RWPE2 (cell line): Measurements from ENCODE around the gene RBM47.

Source experiments
- ATAC-seq: fragments of 200-7000 bp; cut with Tn5 transposase; 3 replicates; pipeline ENCODE4 v1.9.1; 2021; ENCODE audit warnings: low read depth
- DNase-seq: peaks from one replicate; pipeline ENCODE4 v3.0.0-alpha.2; 2020; ENCODE audit warnings: low spot score
- H3K27ac ChIP-seq: fragments of 450-650 bp; 2 replicates; pipeline ENCODE4 v1.5.1; 2017; ENCODE audit warnings: mild to moderate bottlenecking; ENCODE audit not compliant: poor library complexity, severe bottlenecking
- H3K27me3 ChIP-seq: fragments of 250-450 bp; sonication (Bioruptor Pico); 2 replicates; pipeline ENCODE4 v1.5.1; 2021; ENCODE audit warnings: mild to moderate bottlenecking, moderate library complexity; ENCODE audit not compliant: insufficient read depth, poor library complexity, severe bottlenecking
- H3K36me3 ChIP-seq: fragments of 250-450 bp; sonication (Bioruptor Pico); 2 replicates; pipeline ENCODE4 v1.5.1; 2020; ENCODE audit warnings: low read depth, mild to moderate bottlenecking, moderate library complexity
- H3K4me1 ChIP-seq: fragments of 250-450 bp; sonication (Bioruptor Pico); 2 replicates; pipeline ENCODE4 v1.5.1; 2021; ENCODE audit warnings: mild to moderate bottlenecking, moderate library complexity; ENCODE audit not compliant: insufficient read depth, poor library complexity, severe bottlenecking
- H3K4me3 ChIP-seq: fragments of 250-450 bp; sonication (Bioruptor Pico); 2 replicates; pipeline ENCODE4 v1.5.1; 2021; ENCODE audit warnings: mild to moderate bottlenecking, moderate library complexity; ENCODE audit not compliant: severe bottlenecking
- H3K9me3 ChIP-seq: fragments of 250-450 bp; sonication (Bioruptor Pico); 2 replicates; pipeline ENCODE4 v1.5.1; 2021; ENCODE audit warnings: mild to moderate bottlenecking, moderate library complexity; ENCODE audit not compliant: severe bottlenecking
- TF ChIP-seq, protein P1 (sequence below): fragments of 450-650 bp; IDR thresholded peaks from one replicate; pipeline ENCODE4 v1.5.1; 2017; ENCODE audit warnings: mild to moderate bottlenecking, moderate library complexity; ENCODE audit not compliant: poor library complexity, severe bottlenecking

The RBM47 gene

GRCh38 chr4:40462326-40462725 is 167.3 kb downstream of the RBM47 start:
- Histone ChIP-seq H3K36me3 (no peaks in the 10 kb centered on the region), H3K4me1 (peaks cover 4% of the 10 kb centered on the region), H3K4me3 (no peak overlapping the region), H3K9me3 (no peaks in the 10 kb centered on the region), H3K27ac (no peak overlapping the region), H3K27me3 (no peaks in the 10 kb centered on the region)
- DNase-seq (no peak), ATAC-seq (no peak)
- TF ChIP-seq, protein P1, sequence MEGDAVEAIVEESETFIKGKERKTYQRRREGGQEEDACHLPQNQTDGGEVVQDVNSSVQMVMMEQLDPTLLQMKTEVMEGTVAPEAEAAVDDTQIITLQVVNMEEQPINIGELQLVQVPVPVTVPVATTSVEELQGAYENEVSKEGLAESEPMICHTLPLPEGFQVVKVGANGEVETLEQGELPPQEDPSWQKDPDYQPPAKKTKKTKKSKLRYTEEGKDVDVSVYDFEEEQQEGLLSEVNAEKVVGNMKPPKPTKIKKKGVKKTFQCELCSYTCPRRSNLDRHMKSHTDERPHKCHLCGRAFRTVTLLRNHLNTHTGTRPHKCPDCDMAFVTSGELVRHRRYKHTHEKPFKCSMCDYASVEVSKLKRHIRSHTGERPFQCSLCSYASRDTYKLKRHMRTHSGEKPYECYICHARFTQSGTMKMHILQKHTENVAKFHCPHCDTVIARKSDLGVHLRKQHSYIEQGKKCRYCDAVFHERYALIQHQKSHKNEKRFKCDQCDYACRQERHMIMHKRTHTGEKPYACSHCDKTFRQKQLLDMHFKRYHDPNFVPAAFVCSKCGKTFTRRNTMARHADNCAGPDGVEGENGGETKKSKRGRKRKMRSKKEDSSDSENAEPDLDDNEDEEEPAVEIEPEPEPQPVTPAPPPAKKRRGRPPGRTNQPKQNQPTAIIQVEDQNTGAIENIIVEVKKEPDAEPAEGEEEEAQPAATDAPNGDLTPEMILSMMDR = no peak

DNA sequence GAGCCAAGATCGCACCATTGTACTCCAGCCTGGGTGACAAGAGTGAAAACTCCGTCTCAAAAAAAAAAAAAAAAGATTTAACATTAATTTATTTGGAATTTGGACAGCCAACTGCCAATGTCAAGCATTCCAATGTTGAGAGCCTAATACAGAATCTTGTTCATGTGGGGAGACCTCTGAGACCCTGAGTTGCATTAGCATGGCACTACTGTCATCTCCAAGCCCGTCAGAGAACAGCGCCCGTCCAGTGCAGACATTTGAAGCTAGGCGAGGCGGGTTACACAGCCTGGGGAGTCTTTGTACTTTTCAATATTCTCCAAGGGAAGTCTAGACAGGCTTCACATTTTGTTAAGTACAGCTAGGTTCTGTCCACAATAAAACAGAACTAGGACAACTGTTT is 167.8 kb downstream of the RBM47 start:
- Histone ChIP-seq H3K27ac (no peak overlapping the region), H3K4me3 (no peak overlapping the region), H3K27me3 (no peaks in the 10 kb centered on the region), H3K36me3 (no peaks in the 10 kb centered on the region), H3K4me1 (peaks cover 4% of the 10 kb centered on the region), H3K9me3 (no peaks in the 10 kb centered on the region)
- TF ChIP-seq, protein P1 = no peak
- ATAC-seq (no peak), DNase-seq (no peak)

GRCh38 chr4:40461062-40461461 is 168.6 kb downstream of the RBM47 start:
- no peaks in the 10 kb centered on the region for H3K36me3 ChIP-seq
- H3K4me1 ChIP-seq = peaks cover 4% of the 10 kb centered on the region
- ATAC-seq = no peak
- H3K27ac ChIP-seq = no peak overlapping the region
- TF ChIP-seq, protein P1 = no peak
- H3K27me3 ChIP-seq = no peaks in the 10 kb centered on the region
- DNase-seq = no peak
- H3K9me3 ChIP-seq = no peaks in the 10 kb centered on the region
- H3K4me3 ChIP-seq = no peak overlapping the region

- Histone ChIP-seq H3K4me3 (no peak overlapping the region), H3K27ac (no peak overlapping the region), H3K27me3 (no peaks in the 10 kb centered on the region), H3K36me3 (no peaks in the 10 kb centered on the region), H3K9me3 (no peaks in the 10 kb centered on the region), H3K4me1 (peaks cover 9% of the 10 kb centered on the region)
- no peak for DNase-seq
- ATAC-seq = no peak
- TF ChIP-seq, protein P1 = no peak
Observed at GRCh38 chr4:40458683-40459082, 171.0 kb downstream of the RBM47 start.

- Histone ChIP-seq H3K9me3 (no peaks in the 10 kb centered on the region), H3K27ac (no peak overlapping the region), H3K4me1 (peaks cover 9% of the 10 kb centered on the region), H3K36me3 (no peaks in the 10 kb centered on the region), H3K27me3 (no peaks in the 10 kb centered on the region), H3K4me3 (no peak overlapping the region)
- no peak for DNase-seq
- TF ChIP-seq, protein P1 = no peak
- no peak for ATAC-seq
Observed at GRCh38 chr4:40458109-40458508, 171.6 kb downstream of the RBM47 start.
